Peyer's patch (tissue), 4 donors: Measurements from ENCODE around the gene PGRMC2. TPM values are rescaled to one million over a fixed set of nuclear protein-coding genes. Genes with fewer than 3 reads are reported as not detected.

ENCODE experiments used
- DNase-seq, 3 donors: peaks; one replicate each; pipeline ENCODE4 v3.0.0-alpha.2; 2017 to 2019
- H3K27ac ChIP-seq, 4 donors: fragments of 200-600 bp; sonication (generic); one replicate each; pipeline ENCODE4 v1.5.1; 2016 to 2019
- H3K27me3 ChIP-seq, 2 donors: fragments of 200-600 bp; sonication (generic); one replicate each; pipeline ENCODE4 v1.5.1; 2019
- H3K36me3 ChIP-seq, 3 donors: fragments of 200-600 bp; sonication (generic); one replicate each; pipeline ENCODE4 v1.5.1; 2016 to 2019
- H3K4me1 ChIP-seq, 4 donors: fragments of 200-600 bp; sonication (generic); one replicate each; pipeline ENCODE4 v1.5.1; 2016 to 2019
- H3K4me3 ChIP-seq, 4 donors: fragments of 200-600 bp; sonication (generic); 1 replicate in 3 of 4; 2 replicates in 1 of 4; pipeline ENCODE4 v1.5.1; 2016 to 2019; ENCODE audit warnings: mild to moderate bottlenecking in 1 of 4
- H3K9me3 ChIP-seq, 4 donors: fragments of 200-600 bp; sonication (generic); one replicate each; pipeline ENCODE4 v1.5.1; 2016 to 2019; ENCODE audit warnings: mild to moderate bottlenecking in 1 of 4
- POLR2A ChIP-seq, 2 donors: fragments of 450-650 bp; IDR thresholded peaks; one replicate each; pipeline ENCODE4 v1.5.1; 2017; ENCODE audit warnings: antibody characterized with exemption in 2 of 2, mild to moderate bottlenecking in 2 of 2, moderate library complexity in 2 of 2
- total RNA-seq, 4 donors: library from RNA; depleted of rRNA; stranded (reverse); fragments of >200 nt; gene quantifications; one replicate each; pipeline ENCODE4 v1.1.0, GENCODE V29; 2016
- TF ChIP-seq, protein P1 (sequence below), 6 experiments: fragments of 450-650 bp in 4 of 6; fragments of 200-600 bp in 2 of 6; sonication (generic) in 1 of 6; IDR thresholded peaks; one replicate each; pipeline ENCODE4 v1.5.1; 2017 to 2019; ENCODE audit warnings: antibody characterized with exemption in 6 of 6, mild to moderate bottlenecking in 3 of 6, moderate library complexity in 1 of 6

Gene PGRMC2
- total RNA-seq, 4 donors from 2014 or later, result 19.8 to 113 (median 55.3) TPM

DNA sequence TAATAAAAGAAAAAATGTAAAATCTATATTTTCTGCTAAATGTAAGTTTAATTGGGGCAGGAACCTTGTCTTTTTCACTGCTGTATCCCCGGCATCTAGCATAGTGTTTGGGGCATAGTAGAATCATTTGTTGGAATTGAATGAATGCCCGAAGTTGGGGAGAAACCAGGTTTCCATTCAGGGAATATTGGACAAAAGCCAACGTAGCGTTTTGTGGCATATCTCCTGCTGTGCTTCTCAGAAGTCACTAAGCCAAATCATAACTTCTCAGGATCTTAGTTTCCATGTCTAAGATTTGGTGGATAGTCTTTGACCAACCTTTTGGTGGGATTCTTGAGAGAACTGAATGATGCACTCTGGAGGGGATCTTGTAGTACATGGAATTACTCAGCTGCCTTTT, 42.0 kb upstream of the PGRMC2 start:
- no peaks in the 10 kb centered on the region for H3K27me3 ChIP-seq
- H3K9me3 ChIP-seq, result no peaks in the 10 kb centered on the region
- no peak for DNase-seq
- no peaks in the 10 kb centered on the region for H3K36me3 ChIP-seq
- no peak overlapping the region for H3K4me3 ChIP-seq
- H3K27ac ChIP-seq, result no peak overlapping the region
- no peaks in the 10 kb centered on the region for H3K4me1 ChIP-seq
- TF ChIP-seq POLR2A (IDR thresholded peaks at IDR 0.05), result no peak
- TF ChIP-seq, protein P1, sequence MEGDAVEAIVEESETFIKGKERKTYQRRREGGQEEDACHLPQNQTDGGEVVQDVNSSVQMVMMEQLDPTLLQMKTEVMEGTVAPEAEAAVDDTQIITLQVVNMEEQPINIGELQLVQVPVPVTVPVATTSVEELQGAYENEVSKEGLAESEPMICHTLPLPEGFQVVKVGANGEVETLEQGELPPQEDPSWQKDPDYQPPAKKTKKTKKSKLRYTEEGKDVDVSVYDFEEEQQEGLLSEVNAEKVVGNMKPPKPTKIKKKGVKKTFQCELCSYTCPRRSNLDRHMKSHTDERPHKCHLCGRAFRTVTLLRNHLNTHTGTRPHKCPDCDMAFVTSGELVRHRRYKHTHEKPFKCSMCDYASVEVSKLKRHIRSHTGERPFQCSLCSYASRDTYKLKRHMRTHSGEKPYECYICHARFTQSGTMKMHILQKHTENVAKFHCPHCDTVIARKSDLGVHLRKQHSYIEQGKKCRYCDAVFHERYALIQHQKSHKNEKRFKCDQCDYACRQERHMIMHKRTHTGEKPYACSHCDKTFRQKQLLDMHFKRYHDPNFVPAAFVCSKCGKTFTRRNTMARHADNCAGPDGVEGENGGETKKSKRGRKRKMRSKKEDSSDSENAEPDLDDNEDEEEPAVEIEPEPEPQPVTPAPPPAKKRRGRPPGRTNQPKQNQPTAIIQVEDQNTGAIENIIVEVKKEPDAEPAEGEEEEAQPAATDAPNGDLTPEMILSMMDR (IDR thresholded peaks at IDR 0.05), result no peak

DNA sequence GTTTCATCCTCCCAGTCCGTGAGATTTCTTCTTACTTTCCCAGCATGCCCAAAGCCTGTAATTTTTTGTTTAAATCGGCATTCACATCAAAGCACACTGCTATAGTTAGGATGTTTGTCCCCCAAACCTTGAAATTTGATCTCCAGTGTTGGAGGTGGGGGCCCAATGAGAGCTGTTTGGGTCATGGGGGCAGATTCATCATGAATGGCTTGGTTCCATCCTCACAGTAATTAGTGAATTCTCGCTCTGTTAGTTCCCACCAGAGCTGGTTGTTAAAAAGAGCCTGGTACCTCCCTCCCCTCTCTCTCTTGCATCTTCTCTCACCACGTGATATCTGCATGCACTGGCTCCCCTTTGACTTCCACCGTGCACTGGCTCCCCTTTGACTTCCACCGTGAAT, 40.5 kb upstream of the PGRMC2 start:
- H3K27ac ChIP-seq, result no peak overlapping the region
- no peak for TF ChIP-seq POLR2A (IDR thresholded peaks at IDR 0.05)
- TF ChIP-seq, protein P1 (IDR thresholded peaks at IDR 0.05), result no peak
- no peaks in the 10 kb centered on the region for H3K36me3 ChIP-seq
- no peaks in the 10 kb centered on the region for H3K27me3 ChIP-seq
- no peaks in the 10 kb centered on the region for H3K4me1 ChIP-seq
- DNase-seq, result no peak
- no peak overlapping the region for H3K4me3 ChIP-seq
- H3K9me3 ChIP-seq, result no peaks in the 10 kb centered on the region

DNA sequence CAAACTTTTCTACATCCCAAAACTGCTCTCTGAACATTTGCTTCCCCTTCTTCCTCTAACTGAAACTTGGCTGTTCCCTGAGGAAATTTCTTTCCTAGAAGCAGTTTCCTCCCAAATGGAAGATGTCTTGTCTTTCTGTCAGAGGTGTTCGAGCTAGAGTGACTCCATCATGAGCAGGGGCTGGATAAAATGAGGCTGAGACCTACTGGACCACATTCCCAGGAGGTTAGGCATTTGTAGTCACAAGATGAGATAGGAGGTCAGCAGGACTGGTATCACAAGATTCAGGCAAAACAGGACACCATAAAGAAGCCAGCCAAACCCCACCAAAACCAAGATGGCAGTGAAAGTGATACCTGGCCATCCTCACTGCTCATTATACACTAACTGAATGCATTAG, 35.8 kb upstream of the PGRMC2 start:
- H3K27ac ChIP-seq, result no peak overlapping the region
- no peaks in the 10 kb centered on the region for H3K27me3 ChIP-seq
- DNase-seq, result no peak
- H3K4me1 ChIP-seq, result no peaks in the 10 kb centered on the region
- H3K36me3 ChIP-seq, result no peaks in the 10 kb centered on the region
- H3K4me3 ChIP-seq, result no peak overlapping the region
- TF ChIP-seq POLR2A (IDR thresholded peaks at IDR 0.05), result no peak
- TF ChIP-seq, protein P1 (IDR thresholded peaks at IDR 0.05), result no peak
- no peaks in the 10 kb centered on the region for H3K9me3 ChIP-seq

DNA sequence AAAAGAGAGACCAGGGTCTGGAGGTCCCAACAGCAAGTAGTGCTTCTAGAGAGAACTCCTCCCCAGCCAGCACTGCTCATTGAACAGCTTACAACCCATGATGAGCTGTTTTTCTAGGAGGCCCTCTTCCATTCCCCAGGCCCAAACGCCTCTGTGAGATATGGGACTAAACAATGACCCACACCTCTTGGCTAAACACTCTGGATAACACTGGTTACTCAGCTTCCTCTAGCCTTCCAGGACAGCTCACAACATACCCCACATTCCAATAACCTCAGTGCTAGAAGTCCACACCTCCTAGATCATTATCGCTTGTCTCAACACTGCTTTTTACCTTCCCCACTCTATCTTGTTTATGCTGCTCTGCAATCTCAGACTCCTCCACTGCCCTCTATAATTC, 35.4 kb upstream of the PGRMC2 start:
- no peaks in the 10 kb centered on the region for H3K27me3 ChIP-seq
- H3K36me3 ChIP-seq, result no peaks in the 10 kb centered on the region
- DNase-seq, result no peak
- TF ChIP-seq, protein P1 (IDR thresholded peaks at IDR 0.05), result no peak
- TF ChIP-seq POLR2A (IDR thresholded peaks at IDR 0.05), result no peak
- no peak overlapping the region for H3K4me3 ChIP-seq
- H3K9me3 ChIP-seq, result no peaks in the 10 kb centered on the region
- H3K4me1 ChIP-seq, result no peaks in the 10 kb centered on the region
- no peak overlapping the region for H3K27ac ChIP-seq

DNA sequence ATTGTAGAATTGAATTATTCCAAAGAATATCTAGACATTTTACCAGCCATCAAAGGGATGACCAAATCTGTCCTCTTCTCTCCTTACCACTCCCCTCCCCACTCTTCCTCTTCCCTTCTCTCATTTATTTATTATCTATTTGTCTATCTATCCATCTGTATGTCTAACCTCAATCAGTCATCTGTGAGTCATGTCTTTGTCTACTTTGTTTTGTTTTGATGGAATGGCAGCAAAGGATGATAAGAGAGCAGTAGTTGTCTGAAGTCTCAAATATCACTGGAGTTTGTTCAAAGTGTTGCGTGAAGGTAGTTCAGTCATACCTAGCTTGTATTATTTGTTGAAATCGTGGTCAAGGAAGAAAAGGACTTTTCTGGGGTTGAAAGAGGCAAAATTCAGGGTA, 34.7 kb upstream of the PGRMC2 start:
- H3K27me3 ChIP-seq, result no peaks in the 10 kb centered on the region
- no peak overlapping the region for H3K27ac ChIP-seq
- H3K4me1 ChIP-seq, result no peaks in the 10 kb centered on the region
- TF ChIP-seq POLR2A (IDR thresholded peaks at IDR 0.05), result no peak
- TF ChIP-seq, protein P1 (IDR thresholded peaks at IDR 0.05), result no peak
- no peak for DNase-seq
- H3K4me3 ChIP-seq, result no peak overlapping the region
- no peaks in the 10 kb centered on the region for H3K9me3 ChIP-seq
- H3K36me3 ChIP-seq, result no peaks in the 10 kb centered on the region

DNA sequence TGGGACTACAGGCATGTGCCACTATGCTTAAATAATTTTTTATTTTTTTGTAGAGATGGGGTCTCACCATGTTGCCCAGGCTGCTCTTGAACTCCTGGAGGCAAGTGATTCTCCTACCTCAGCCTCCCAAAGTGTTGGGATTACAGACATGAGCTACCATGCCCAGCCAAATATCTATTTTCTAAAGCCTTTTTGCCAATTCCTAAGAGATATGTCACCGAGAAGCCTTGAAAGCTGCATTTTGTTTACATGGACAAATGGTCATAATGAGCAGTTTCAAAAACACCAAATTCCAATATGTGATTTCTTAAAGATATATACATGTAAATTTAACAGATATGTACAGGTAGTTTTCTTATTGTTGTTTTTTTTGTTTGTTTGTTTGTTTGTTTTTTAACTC, 33.0 kb upstream of the PGRMC2 start:
- Histone ChIP-seq H3K27me3 (no peaks in the 10 kb centered on the region), H3K4me3 (no peak overlapping the region), H3K27ac (no peak overlapping the region), H3K36me3 (no peaks in the 10 kb centered on the region), H3K9me3 (no peaks in the 10 kb centered on the region), H3K4me1 (no peaks in the 10 kb centered on the region)
- TF ChIP-seq POLR2A (IDR thresholded peaks at IDR 0.05), result no peak
- TF ChIP-seq, protein P1 (IDR thresholded peaks at IDR 0.05), result no peak
- DNase-seq, result no peak
